Peyer's patch (tissue), 4 donors: ENCODE measurements around the gene SPON2.

Source experiments
- POLR2A ChIP-seq, 2 donors: fragments of 450-650 bp; IDR thresholded peaks; one replicate each; pipeline ENCODE4 v1.5.1; 2017; ENCODE audit warnings: antibody characterized with exemption in 2 of 2, mild to moderate bottlenecking in 2 of 2, moderate library complexity in 2 of 2
- TF ChIP-seq, protein P1 (sequence below), 6 experiments: fragments of 450-650 bp in 4 of 6; fragments of 200-600 bp in 2 of 6; sonication (generic) in 1 of 6; IDR thresholded peaks; one replicate each; pipeline ENCODE4 v1.5.1; 2017 to 2019; ENCODE audit warnings: antibody characterized with exemption in 6 of 6, mild to moderate bottlenecking in 3 of 6, moderate library complexity in 1 of 6

GRCh38 chr4:1152290-1152689 lies 20.1 kb downstream of the SPON2 start:
- no peak for TF ChIP-seq POLR2A (IDR thresholded peaks at IDR 0.05)
- TF ChIP-seq, protein P1, sequence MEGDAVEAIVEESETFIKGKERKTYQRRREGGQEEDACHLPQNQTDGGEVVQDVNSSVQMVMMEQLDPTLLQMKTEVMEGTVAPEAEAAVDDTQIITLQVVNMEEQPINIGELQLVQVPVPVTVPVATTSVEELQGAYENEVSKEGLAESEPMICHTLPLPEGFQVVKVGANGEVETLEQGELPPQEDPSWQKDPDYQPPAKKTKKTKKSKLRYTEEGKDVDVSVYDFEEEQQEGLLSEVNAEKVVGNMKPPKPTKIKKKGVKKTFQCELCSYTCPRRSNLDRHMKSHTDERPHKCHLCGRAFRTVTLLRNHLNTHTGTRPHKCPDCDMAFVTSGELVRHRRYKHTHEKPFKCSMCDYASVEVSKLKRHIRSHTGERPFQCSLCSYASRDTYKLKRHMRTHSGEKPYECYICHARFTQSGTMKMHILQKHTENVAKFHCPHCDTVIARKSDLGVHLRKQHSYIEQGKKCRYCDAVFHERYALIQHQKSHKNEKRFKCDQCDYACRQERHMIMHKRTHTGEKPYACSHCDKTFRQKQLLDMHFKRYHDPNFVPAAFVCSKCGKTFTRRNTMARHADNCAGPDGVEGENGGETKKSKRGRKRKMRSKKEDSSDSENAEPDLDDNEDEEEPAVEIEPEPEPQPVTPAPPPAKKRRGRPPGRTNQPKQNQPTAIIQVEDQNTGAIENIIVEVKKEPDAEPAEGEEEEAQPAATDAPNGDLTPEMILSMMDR (IDR thresholded peaks at IDR 0.05), result no peak
